CD4-positive, alpha-beta T cell treated with Interleukin-4 for 1 hour (primary cell): ENCODE data around the gene VRK1.
"Not testable (repeated sequence)": the region's sequence is repeated elsewhere in the genome, so short reads cannot be mapped to it uniquely, and the experiment has no call there.

ENCODE experiments used
- DNase-seq, 2 donors: peaks; one replicate each; pipeline ENCODE4 v3.0.0-alpha.2; 2020 to 2022

The VRK1 gene

DNA sequence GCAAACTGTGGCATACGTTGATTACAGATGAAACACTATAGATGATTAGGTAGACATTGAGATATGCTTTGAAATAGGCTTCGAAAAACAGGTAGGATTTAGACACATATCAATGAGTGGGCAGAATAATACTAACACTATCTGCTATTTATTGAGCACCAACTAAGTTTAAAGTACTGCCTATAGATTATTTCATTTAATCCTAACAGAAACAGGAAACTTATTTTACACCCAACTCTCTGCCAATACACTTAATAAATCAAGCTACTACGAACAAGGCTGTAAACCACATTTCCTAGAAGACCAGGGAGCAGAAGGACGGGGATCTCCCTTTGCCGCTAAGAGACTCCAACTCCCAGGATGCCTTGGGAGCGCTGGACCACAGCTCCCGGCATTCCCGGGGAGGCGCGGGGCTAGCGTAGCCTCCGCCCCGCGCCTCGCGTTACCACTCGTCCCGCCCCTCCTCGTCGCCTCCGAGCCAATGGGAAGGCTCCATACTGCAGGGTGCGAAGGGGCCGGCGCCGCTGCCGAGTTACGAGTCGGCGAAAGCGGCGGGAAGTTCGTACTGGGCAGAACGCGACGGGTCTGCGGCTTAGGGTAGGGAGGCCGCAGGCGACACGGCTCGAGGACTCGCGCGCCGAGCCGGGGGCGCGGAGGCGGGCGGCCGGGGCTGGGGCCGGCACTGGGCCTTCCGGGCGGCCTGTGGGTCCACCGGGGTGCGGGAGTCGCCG lies at the start of gene VRK1:
TSS of gene VRK1 (plus strand) at position 532 of the 731 bp plus-strand sequence. CDS start 36,090 bp downstream, outside the sequence.
- DNase-seq, result peak; percentile 95 to 96

GRCh38 chr14:96747608-96748007 lies 49.6 kb upstream of the VRK1 start:
- DNase-seq, result no peak

GRCh38 chr14:96748362-96748761 lies 48.8 kb upstream of the VRK1 start:
- DNase-seq, result no peak

GRCh38 chr14:96751505-96751904 lies 45.7 kb upstream of the VRK1 start:
- DNase-seq, result no peak

DNA sequence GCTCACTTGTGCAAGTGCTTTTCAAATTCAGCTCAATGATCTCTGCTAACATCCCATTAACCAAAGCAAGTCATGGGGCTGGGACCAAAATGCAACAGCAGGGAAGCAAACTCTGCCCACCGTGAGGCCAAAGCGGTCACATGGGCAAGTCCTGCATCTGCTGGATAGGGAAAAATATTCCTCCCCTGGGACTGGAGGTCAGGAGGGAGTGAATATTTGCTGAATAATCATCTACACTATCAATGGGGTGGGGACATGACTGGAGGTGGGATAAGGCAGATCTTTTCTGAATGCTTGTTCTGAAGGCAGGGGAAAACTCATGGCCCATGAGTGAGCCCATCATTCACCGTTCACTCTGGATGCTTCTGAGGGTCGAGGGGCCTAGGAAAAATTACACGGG lies 45.1 kb upstream of the VRK1 start:
- no peak for DNase-seq

DNA sequence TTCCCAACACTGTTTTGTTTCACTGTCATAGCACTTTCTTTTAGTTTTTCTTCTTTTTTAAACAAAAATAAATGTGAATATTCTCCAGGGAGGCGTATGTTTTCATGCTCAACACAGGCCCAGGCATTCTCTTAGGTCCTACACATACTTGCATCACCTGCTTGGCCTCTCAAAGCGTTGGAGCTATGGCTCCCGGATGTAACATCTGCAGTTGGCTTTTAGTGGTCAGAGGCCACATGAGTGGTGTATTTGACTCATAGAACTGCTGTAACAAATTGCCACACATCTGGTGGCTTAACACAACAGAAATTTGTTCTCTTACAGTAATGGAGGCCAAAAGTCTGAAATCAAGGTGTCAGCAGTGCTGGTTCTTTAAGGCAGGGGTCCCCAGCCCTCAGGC lies 44.6 kb upstream of the VRK1 start:
- DNase-seq, result no peak

DNA sequence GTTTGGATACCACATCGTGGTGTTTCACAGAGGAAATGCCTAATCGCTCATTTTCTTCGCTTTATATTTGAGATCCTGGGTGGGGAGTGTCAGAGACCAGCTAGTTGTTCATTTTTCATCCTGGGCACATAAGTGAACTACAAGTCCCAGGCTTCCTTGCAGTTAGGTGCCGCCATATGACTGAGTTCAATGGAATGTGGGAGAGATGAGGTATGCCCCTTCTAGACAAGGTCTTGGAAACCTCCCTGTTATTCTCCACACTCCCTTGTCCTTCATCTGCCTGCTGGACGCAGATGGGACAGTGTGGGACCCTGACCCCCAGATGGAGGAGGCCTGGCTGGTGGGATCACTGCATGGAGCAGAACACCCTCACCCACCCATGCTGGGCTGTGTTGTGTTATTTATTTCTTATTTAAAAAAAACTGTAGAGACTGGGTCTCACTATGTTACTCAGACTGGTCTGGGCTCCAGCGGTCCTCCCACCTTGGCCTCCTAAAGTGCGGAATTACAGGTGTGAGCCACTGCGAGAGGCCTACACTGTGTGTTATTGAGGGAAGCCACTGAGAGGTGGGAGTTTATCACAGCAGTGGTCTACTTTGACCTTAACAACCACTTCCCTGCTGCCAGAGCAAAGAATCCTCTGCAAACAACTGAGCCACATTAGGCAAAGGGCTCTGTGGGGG lies 42.9 kb upstream of the VRK1 start:
- DNase-seq, result no peak

DNA sequence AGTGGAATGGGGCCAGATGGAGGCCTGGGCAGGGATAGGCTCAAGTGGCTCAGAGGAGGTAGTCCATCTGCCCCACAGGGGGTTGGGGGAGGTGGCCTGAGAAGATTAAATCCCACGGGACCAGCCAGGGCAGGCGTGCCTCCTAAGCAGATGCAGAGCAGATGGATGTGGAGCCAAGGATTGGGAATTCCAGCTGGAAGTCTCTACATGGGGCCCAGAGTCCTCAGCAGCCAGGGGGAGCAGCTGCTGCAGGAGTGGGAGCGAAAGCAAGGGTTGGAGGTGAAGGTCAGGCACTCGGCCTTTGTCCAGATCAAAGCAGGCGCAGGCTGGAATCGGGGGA lies 42.4 kb upstream of the VRK1 start:
- no peak for DNase-seq

DNA sequence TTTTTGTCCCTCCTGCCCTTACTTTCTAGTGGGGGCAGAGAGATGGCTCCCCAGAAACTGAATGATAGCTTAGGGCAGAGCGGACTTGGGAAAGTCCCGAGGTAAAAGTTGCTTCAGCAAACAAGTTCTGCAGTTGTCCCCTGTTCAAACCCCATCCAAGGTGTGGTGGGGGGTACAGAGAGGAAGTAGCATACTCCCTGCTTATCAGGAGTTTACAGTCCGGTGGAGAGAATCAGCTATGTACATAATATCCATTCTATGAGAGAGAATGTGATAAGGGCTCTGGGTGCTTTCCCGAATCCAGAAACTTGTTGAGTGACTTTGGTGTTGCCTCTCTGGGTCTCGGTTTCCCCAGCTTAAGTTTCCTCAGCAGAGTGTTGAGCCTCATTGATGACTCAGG lies 40.4 kb upstream of the VRK1 start:
- DNase-seq, result no peak

- no peak for DNase-seq
These were observed 39.7 kb upstream of the VRK1 start for GRCh38 chr14:96757456-96757855.

DNA sequence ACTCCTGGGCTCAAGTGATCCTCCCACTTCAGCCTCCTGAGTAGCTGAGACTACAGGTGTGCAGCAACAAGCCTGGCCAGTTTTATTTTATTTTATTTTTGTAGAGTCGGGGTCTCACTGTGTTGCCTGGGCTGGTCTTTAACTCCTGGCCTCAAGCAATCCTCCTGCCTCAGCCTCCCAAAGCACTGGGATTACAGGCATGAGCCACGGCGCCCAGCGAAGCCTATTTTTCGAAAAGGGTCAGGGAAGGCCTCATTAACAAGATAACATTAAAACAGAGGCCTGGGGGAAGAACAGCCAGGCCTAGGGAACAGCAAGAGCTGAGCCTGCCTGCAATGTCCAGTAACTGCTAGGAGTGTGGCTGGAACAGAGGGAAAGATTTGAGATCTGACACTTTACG lies 36.1 kb upstream of the VRK1 start:
- no peak for DNase-seq

DNA sequence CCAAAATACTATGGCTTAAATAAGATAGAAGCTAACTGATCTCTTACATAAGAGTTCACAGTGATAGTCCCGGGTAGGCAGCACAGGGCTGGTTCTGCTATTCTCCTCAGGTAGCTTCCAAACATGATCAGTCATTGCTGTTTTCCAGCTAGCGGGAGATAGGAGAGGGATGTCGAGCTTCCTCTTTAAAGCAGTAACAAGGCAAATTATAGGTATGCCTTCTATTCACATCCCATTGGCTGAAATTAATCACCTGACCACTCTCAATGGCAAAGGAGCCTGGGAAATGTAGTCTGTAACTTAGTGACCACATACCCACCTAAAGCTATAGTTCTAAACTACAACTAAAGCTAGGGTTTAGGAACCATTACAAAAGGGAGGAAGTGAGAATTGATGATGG lies 34.5 kb upstream of the VRK1 start:
- peak; percentile 53 to 79 for DNase-seq

- DNase-seq, result no peak
These were observed 33.2 kb upstream of the VRK1 start for GRCh38 chr14:96764012-96764411.

GRCh38 chr14:96765205-96765604 lies 32.0 kb upstream of the VRK1 start:
- not testable (repeated sequence) for DNase-seq

DNA sequence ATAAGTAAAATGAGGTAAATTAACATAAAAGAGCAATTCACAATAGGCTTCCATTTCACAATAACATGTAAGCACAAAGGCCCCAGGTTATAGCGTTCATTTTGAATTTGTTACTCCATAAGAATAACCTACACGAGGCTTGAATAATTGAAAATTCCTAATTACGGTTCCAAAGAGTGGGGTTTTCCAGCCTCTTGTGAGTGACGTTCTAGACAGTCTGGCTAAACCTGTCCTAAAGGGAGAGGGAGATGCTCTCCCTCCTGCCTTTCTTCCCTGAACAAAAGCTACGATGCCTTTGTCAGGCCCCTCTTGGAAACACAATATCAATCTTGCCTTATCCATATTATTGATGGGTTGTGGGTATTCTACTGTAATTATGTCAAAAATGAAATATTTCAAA lies 24.3 kb upstream of the VRK1 start:
- no peak for DNase-seq

- no peak for DNase-seq
These were observed 20.4 kb upstream of the VRK1 start for GRCh38 chr14:96776791-96777190.

DNA sequence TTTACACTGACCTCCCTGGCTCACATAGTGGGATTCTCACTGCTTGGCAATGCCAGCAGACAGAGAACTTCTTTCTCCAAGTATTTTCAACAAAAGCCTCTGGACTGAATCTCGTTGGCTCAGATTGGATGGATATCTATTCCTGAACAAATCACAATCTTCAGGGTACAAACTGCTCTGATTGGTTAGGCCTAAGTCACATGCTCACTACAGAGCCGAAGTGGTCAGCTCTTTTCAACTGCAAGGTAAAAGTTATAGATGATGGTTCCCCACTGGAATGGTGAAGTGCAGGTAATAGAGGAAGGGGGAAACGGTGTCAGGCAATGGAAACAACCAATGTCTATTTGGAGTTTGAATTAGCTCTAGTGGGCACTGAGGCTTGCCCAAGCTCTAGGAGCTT lies 16.7 kb upstream of the VRK1 start:
- no peak for DNase-seq

GRCh38 chr14:96781371-96781770 lies 15.8 kb upstream of the VRK1 start:
- DNase-seq, result no peak

- DNase-seq, result no peak
These were observed 14.7 kb upstream of the VRK1 start for GRCh38 chr14:96782436-96782835.

DNA sequence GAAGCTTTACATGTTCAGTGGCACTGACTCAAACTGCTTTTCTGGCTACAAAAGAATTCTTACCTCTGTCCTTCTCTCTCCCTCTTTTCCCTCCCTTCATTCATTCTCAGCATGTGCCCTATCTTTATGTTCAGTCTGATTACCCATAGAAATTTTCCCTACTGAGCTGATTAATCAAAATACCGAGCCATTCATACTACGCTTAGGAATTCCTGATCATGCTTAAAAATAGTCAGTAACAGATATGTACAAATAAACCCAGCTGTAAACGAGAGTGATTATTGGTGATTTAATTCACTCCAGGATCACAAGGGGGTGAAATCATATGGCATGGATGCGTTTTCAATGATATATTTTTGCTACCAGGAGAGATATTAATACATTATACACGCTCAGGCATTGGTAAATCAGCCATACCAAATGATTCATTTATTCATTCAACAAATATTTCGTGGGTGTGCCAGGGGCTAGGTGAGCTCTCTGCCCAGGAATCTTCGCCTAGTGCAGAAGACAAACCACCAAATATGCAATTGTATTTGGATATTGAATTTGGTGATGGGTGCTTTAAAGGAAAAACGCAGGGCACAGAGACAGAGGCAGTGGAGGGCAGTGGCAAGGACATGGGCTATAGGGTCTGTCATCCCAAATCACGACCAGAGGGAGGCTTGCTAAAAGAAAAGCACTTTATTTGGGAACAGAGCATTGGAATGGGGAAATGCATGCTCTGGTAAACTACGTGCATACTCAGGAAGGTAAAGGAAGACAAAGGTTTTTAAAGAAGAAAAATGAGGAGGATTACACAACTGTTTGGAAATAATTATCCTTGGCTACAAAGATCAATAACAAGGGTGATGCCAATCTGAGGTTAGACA lies 13.9 kb upstream of the VRK1 start:
- no peak for DNase-seq

- DNase-seq, result peak in 1 of 2 donors; percentile 33
These were observed 13.3 kb upstream of the VRK1 start for GRCh38 chr14:96783915-96784224.

DNA sequence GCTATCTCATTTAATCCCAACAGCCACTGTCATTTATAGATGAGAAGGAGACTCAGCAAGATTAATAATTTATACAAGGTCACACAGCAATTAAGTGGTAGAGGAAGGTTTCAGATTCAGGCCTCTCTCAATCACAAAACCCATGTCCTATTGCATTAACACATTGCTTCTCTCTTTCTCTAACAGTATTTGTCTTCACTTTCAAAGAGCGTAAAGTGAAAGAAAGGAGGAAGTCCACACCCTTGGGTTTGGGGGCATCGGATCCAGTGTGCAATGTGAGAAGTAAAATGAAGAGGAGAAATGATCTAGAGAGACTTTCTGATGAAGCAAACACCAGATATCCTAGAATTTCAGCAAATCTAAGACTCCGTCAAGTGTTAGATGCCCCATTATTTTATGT lies 7.0 kb upstream of the VRK1 start:
- DNase-seq, result no peak

GRCh38 chr14:96790706-96791105 lies 6.5 kb upstream of the VRK1 start:
- DNase-seq, result peak in 1 of 2 donors; percentile 15

DNA sequence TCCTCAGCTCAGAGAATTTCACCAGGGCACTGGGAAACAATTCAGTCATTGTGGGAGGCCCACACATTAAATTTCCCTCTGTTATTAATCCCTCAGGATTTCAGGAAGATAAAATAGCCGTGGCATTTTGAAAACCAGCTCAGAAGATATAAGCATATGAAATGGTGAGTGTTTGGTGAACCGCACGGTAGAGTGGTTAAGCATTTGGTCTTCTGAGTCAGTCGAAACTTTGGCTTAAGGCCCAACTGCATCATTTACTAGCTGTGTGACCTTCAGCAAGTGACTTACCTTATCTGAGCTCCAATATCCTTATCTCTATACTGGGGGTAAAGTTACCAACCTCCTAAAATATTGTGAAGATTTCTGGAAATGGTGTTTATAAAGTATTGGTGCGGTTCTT lies 5.2 kb upstream of the VRK1 start:
- DNase-seq, result no peak
